GM12801 (cell line): Measurements from ENCODE around the gene HDAC2.

Source experiments
- TF ChIP-seq, protein P1 (sequence below): IDR thresholded peaks from one replicate; pipeline ENCODE4 v1.5.1; 2011; ENCODE audit warnings: control low read depth; ENCODE audit not compliant: insufficient read length; ENCODE audit errors: extremely low read depth

HDAC2 gene

DNA sequence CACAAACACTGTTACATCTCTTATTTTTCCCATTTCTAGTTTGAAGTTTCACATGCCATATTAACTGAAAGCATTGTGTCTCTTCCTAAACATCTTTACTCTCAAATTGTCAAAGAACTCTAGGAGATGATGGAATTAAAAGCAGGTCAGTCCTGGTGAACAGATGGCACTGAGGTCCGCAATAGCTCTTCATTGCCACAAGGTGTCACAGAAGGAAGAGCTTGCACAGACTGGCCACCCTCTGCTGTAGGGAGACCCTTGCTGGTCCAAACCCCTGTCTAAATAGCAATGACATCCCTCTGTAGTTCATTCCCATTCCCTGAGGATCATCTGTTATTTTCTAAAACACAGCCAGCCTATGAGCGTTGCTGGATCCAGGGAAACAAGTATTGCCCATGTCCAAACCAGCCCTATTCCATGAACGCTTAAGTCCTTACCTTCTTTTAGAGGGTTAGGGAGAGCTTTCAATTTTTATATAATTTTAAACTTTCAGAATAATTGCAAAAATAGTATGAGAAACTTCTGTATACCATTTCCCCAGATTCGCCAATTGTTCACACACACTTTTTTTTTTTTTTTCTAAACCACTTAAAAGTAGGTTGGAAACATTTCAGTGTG, 10.1 kb upstream of the HDAC2 start:
- TF ChIP-seq, protein P1, sequence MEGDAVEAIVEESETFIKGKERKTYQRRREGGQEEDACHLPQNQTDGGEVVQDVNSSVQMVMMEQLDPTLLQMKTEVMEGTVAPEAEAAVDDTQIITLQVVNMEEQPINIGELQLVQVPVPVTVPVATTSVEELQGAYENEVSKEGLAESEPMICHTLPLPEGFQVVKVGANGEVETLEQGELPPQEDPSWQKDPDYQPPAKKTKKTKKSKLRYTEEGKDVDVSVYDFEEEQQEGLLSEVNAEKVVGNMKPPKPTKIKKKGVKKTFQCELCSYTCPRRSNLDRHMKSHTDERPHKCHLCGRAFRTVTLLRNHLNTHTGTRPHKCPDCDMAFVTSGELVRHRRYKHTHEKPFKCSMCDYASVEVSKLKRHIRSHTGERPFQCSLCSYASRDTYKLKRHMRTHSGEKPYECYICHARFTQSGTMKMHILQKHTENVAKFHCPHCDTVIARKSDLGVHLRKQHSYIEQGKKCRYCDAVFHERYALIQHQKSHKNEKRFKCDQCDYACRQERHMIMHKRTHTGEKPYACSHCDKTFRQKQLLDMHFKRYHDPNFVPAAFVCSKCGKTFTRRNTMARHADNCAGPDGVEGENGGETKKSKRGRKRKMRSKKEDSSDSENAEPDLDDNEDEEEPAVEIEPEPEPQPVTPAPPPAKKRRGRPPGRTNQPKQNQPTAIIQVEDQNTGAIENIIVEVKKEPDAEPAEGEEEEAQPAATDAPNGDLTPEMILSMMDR, result no peak

DNA sequence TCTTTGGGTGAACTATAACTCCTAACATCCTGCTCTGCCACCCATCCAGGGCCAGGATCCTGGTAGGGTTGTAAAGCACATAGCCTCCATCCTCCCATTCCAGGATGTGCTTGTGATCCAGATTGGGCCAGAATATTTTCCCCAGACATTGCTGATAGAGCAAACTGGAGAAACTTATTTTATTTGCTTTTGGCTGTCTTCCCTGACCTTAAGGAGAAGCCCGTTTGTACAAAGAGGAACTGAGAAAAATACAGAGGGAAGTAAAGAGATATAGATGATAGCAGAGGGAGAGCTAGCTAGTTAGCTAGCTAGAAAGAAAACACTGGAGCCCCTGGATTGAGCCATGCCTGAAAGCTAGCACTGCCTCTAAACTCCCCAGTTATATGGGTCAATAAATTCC, 9.0 kb upstream of the HDAC2 start:
- TF ChIP-seq, protein P1, result no peak

DNA sequence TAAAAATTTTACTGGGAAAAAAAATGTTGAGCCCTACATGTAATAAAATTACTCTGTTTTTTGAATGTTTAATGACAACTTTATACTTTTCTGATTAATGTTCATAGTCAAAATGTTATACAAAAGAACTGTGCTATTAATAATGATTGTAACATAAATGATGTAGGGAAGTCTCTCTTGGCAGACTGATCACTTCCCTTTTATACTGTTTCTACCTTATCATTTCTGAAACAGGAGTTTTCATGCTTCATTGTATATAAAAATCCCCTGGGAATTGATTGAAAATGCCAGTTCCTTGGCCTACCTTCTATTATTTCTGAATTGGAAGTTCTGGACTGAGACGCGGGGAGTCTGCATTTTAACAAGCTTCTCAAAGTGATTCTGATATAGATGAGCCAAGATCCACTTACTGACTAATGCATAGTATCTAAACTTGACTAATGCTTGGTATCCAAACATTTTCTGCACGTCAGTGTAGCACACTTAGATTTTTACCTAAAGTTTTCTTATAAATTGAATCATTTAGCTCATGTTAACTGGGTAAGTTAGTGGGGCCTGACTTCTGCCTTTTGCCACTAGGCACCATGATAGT, 7.2 kb upstream of the HDAC2 start:
- TF ChIP-seq, protein P1, result no peak

DNA sequence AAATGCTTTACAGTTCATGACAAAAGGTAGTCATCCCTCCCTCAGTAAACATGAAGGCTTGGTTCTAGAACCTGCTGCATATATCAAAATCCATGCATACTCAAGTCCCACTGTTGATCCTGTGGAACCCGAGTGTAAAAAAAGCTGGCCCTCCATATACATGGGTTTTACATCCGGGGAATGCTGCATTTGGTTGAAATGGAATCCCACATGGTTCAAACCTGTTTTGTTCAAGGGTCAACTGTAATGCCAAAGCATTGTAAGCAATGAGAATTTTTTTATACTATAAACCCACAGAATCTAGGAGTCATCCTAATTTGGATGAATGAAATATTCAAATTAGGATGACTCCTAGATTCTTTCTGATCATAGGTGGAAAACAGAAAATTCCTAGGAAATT, 5.9 kb upstream of the HDAC2 start:
- TF ChIP-seq, protein P1, result no peak

DNA sequence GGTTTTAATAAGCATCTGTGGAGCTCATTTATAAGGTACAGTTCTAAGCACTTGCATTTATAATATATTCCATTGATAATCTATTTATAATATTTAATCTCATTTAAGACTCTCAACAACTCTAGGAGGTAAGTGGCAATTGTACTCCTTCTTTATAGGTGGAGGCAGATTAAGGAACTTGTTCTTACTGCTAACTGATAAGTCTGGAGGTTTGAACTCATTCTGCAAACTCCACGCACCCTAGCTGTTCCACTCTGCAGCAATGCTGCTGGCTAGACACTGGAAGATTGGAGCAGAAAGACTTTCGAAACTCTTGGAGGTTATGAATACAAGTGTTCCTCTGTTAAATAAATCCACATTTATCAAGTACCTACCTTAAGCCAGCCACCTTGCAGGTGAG, 793 bp upstream of the HDAC2 start:
- TF ChIP-seq, protein P1, result no peak

DNA sequence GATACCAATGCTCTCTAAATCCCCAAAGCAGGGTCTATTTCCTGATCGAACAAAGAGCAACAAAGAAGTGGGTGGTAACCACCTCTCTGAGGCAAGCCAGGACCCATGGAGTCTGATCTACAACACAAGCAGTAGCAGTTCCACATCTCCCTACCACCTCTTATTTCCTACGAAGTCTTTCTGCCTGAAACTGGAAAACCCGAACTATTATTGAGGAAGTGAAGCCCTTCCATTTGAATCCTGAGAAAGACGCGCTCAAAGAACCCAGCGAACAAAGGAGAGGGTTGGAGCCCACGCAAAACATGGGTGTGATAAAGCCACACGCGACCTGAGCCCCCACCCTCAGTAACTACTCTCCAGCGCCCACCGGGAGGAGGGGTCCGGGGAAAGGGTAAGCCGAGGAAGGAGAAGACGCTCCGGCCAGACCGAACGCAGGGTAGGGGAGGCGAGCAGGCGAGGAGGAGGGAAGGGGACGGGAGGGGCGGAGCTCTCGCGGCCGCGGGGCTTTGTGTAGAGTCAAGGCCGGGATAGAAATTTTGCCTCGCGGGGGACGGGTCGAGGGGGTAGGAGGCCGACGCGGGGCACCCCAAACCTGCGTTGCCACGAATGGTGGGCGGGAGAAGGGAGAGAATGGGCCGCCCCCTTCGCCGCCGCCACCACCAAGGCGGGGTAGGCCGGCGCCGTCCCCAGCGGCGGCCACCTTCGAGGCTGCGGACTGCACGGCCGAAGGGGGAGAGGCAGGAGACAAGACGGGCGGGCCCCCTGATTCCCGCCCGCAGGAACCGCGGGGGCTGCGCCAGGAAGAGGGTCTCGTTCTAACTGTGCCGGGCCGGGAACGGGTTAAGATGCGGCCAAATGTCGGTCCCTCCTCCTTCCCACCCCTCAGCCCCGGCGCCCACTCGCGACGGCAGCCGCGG, 802 bp downstream of the HDAC2 start:
- TF ChIP-seq, protein P1, result no peak

DNA sequence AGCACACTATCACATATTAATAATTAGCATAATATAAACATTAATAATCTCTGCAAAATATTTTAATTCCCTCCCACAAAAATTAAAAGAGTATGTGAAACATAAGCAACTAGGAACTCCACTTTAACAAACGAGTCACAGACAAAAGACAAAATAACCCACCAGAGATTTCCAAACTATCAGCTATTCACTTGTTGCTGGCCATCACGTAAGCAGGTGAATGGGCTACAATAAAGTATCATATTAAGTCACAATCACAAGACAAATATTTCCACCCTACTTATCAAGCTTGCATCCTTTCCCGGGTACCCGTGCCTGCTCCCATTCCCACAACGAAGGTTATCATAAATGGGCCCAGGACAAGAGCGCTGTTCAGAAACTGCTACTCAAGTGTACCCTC, 2.5 kb downstream of the HDAC2 start:
- TF ChIP-seq, protein P1, result no peak
